ENCODE data around the gene MAPK9.
A peak's percentile ranks its signal among the peaks of the same experiment; 100 is the strongest.

Gene MAPK9

DNA sequence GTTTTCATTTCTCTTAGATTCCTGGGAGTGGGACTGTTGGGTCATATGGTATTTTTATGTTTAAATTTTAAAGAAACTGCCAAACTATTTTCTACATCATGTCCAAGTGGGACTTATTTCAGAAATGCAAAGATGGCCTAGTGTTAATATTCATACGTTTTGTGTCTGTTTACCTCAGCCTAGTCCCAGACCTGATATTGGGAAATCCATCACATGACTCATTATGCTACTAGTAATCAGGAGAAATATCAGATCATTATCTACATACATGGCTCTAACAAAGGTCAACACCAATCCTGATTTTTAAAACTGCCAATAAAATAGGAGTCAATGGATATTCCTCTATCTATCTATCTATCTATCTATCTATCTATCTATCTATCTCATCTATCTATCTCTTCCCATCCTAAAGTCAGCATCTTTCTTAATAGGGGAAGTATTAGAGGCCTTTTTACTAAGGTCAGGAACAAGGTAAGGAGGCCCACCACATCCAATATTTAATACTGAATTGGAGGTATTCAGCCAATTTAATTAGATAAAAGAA is 87.5 kb downstream of the MAPK9 start:
- no peak for DNase-seq

DNA sequence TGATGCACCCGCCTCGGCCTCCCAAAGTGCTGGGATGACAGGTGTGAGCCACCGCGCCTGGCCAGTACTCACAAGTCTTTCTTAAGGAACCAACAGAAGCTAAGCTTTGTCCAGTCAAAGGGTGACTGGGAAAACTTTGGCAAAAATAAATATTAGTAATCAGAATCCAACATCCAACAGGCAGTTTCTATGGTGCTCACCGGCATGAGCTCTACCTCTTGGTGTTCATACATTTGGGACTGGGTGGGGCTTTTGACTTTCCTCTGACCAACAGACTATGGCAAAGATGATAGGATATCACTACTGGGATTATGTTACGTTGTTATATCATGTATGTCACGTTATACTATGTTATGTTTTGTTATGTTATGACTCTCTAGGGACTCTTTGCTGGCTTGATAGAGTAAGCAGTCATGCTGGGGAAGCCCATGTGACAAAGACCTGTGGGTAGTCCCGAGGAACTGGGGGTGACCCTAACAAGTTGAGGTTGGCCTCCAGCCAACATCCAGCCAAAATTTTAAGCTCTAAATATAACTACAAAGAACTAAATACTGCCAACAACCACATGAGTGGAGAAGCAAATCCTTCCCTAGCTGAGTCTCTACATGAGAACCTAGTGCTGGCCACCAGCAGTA is 88.8 kb downstream of the MAPK9 start:
- no peak for DNase-seq

DNA sequence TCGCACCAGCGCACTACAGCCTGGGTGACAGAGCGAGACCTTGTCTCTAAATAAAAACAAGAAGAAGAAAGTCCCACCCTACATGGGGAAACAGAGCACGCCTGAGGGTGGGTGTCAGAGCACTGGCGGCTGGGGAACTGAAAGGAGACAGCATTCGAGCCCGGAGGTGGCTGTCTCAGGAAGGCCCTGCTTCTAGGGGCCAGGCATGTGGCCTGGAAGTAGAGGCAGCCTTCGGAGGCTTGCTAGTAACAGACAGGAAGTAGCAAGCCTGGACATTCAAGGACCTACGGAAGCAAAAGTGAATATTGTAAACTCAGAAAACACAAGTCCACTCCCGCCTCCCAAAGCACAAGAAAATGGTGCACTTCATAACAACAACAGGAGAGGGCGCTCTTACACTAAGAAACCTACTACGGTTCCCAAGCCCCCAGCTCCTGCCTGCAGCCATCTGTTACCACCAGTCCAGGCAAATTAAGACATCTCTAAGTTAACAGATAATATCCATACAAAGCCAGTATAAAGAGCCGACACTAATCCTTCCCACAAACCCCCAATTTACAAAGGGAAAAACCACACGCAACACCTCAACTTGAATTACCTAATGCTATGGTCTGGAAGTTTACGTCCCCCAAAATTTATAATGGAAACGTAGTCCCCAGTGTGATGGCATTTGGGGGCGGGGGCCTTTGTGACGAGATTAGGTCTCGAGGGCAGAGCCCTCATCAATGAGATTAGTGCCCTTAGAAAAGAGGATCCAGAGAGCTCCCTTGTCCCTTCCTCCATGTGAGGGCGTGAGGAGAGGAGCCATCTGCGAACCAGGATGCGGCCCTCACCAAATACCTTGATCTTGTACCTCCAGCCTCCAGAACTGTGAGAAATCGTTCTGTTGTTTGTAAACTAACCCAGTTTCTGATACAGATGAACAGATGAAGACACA is 90.6 kb downstream of the MAPK9 start:
- peak in 4 of 14 donors; percentile 26 to 60 (median 40) for DNase-seq

DNA sequence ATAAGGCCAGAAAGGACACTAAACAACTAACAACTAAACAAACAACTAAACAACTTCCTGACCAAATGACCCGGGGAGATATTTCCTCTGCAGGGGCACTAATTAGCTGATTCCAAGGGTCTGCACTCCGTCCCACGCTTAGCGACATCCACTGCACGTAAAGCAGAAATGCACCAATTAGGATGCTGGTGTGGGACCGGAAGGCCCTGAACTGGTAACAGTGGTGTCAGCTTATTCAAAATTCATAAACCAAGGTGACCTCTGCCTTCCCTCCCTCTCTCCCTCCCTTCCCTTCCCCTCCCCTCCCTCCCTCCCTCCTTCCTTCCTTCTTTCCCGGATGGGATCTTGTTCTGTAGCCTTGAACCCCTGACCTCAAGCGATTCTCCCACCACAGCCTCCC is 92.5 kb downstream of the MAPK9 start:
- no peak for DNase-seq

DNA sequence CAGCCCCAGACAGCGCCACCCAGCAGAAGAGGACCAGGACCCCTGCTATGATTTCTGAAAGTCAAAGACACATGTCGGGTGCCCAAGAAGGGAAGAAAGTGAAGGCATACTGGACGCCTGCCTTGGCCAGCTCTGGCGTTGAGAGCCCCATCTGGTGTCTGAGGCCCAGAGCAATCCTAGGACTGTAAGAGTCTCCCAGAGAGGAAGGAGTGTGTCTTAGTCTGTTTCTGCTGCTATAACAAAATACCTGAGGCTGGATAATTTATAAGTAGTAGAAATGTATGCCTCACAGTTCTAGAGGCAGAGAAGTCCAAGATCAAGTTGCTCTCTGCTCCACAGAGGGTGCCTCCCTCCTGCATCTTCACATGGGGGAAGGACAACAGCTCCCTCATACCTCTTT is 93.7 kb downstream of the MAPK9 start:
- no peak for DNase-seq

DNA sequence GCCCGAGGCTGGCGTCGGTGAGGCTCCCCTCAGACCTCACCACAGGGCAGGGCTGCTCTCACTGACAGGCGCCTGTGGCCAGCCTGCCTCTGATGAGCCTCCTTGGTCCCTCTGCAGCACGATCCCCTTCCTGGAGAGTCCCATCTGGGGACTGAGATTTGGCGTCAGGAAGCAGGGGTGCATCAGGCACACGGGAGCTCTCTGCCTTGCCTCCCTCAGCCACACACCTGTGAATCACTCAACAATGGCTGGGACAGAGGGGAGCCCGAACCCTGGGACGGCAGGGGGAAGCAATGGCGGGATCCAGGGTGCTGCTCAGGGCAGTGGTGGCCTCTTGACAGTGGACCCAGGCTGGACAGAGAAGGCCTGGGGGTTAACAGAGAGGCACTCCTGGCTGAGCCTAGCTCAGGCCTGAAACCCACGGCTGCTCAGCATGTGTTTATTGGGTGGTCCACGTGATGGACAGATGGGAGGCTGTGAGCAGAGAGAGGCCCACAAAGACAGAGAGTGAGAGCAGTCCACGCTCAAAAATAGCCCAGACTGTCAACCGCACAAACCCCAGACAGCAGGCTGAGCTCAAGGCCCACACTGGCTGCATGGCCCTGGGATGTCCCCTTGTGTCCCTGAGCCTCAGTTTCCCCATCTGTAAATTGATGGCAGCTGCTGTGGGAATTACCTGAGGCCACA is 94.7 kb downstream of the MAPK9 start:
- peak in 4 of 14 donors; percentile 26 to 49 (median 42) for DNase-seq

DNA sequence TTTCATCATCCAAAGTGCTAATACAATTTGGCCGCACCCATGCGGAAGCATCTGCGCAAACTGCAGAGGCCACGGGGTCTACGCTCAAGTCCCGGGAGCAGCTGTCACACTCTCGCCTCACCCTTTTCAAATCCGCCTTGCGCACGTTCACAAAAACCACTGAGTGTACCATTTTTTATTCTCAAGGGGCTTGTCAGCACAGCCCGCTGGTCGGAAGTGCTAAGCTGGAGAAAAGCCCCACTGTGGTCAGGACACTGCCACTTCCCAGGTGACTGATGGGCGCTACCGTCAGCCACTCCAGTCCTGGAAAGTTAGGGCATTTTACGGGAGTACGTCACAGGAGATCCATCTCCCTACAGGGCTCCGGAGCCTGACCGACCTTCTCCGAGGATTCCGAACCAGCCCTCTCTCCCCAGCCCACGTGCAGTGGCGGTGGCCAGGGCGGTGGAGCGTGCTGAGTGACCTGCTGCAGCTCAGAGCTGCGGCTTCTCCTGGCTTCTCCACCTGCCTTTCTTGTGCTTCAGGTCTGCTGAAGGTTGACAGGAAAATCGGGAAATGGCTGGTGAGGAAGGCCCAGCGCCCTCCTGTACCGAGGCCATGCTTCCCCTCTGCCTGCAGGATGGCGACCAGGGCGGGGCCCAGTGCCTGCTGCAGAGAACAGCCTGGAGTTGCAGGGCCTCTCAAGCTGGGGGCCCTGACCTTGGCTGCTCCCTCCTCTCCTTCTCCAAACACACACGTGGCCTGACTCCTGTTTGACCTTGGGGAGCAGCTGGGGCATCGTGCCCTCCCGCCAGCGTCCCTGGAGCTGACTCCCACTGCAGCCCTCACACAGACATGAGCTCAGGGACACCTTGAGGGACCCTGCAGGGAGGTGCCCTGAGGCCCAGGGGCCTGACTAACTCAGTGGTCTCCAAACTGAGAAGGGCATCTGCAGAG is 97.2 kb downstream of the MAPK9 start:
- DNase-seq = peak in 1 of 14 donors; percentile 72

DNA sequence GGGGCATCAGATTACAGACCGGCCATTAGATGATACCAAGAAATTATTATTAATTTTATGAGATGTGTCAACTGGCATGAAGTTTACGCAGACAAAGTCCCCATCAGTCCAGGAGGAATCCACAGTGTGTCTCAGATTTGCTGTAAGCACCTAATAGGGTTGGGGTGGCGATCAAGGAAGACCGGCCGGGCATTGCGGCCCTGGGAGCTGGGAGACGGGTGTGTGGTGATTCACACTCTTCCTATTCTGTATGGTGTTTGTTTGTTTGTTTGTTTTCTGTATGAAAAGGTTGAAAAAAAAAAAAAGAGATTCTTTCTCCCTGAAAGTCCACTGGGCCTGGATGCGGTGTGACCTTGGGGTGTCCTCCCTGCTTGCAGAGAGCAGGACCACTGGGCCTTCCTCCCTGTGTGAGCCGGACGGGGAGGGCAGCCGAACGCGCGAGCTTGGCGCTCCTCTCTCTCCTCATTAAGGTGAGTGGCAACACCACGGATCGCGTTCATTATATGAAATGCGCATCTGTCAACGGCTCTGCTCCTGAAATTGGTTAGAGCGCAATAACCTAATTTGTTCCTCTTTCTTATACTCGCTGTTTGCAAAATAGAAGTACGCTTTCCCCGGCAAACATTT is 98.0 kb downstream of the MAPK9 start:
- DNase-seq = no peak

DNA sequence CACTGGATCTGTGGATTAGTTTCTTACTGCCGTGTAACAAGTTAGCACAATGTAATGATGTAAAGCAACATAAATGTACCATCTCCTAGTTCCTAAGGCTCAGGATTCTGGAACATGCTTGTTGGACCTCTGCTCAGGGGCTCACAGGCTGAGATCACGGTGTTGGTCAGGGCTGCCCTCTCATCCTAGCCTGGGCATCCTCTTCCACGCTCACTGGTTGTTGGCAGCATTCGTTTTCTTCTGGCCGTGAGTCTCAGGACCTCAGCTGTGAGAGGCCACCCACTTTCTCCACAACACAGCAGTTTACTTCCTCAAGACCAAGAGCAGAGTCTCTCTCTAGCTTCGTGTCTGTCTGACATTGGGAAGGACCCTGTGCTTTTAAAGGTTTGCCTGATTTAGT is 100.2 kb downstream of the MAPK9 start:
- no peak for DNase-seq

DNA sequence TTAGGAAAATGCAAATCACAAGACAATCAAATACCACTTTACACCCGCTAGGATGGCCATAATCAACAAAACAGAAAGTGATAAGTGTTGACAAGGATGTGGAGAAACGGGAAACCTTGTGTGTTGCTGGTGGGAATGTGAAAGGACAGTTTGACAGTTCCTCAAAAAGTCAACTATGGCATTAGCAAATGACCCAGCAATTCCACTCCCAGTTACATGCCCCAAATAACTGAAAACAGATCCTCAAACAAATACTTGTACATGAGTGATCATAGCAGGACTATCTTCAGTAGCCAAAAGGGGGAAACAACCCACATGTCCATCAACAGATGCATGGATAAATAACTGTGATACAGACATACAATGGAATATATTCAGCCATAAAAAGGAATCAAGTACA is 104.1 kb downstream of the MAPK9 start:
- DNase-seq = no peak
